Measurements from ENCODE around the gene KRTAP10-11. TPM values are rescaled to one million over a fixed set of nuclear protein-coding genes. Genes with fewer than 3 reads are reported as not detected.

Gene KRTAP10-11
- polyA plus RNA-seq, 2 of the 4 experiments (the other 2 are of a cell fraction): not detected

DNA sequence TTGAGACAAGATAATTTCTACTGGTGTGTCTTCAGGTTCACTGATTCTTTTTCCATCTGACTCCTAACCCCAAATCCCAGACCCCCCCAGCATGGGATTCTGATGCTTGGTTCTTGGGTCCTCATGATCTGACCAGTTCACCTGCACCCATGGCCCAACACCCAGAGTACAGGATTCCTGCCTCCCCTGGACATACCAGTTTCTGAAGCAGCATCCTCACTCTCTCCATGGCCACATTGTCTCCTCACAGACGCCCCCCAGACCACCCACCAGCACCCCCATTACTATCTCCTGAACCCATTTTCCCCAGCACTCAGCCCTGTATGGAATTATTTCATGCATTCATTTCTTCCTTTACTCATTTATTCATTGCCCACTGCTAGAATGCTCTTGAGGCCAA lies 10.7 kb downstream of the KRTAP10-11 start:
- WGBS (ENCODE audit: missing lambda C conversion rate): 11% methylated on average over 1 of the region's 1 CpG
- no peaks in the 10 kb centered on the region for H3K9me3 ChIP-seq
- FAIRE-seq (no peak), DNase-seq (ENCODE audit: low read depth in 1 of 2, low spot score in 1 of 2) (no peak), ATAC-seq (no peak)
- no peak overlapping the region for H3K4me2 ChIP-seq
- ChIA-PET CTCF (no interaction called here), POLR2A (no interaction called here)
- H3K4me1 ChIP-seq: no peaks in the 10 kb centered on the region
- no peak overlapping the region for H3K27ac ChIP-seq
- H3K4me3 ChIP-seq: no peak overlapping the region
- TF ChIP-seq CEBPB (IDR thresholded peaks at IDR 0.05) (no peak), ESRRA (IDR thresholded peaks at IDR 0.05; ENCODE audit: borderline replicate concordance, low read length) (no peak), NFE2L2 (conservative IDR thresholded peaks at IDR 0.05; ENCODE audit: low read length) (no peak), HDAC2 (IDR thresholded peaks at IDR 0.05) (no peak), ZFP36 (IDR thresholded peaks at IDR 0.05; ENCODE audit: borderline replicate concordance, partially characterized antibody) (no peak), CBX8 (IDR thresholded peaks at IDR 0.05) (no peak), FOSB (CRISPR knock-in tag; IDR thresholded peaks at IDR 0.05) (no peak), POLR2AphosphoS2 (conservative IDR thresholded peaks at IDR 0.05; ENCODE audit: low read length) (no peak)
- TF ChIP-seq, protein P1, sequence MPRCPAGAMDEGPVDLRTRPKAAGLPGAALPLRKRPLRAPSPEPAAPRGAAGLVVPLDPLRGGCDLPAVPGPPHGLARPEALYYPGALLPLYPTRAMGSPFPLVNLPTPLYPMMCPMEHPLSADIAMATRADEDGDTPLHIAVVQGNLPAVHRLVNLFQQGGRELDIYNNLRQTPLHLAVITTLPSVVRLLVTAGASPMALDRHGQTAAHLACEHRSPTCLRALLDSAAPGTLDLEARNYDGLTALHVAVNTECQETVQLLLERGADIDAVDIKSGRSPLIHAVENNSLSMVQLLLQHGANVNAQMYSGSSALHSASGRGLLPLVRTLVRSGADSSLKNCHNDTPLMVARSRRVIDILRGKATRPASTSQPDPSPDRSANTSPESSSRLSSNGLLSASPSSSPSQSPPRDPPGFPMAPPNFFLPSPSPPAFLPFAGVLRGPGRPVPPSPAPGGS (IDR thresholded peaks at IDR 0.05): no peak
- TF ChIP-seq, protein P2, sequence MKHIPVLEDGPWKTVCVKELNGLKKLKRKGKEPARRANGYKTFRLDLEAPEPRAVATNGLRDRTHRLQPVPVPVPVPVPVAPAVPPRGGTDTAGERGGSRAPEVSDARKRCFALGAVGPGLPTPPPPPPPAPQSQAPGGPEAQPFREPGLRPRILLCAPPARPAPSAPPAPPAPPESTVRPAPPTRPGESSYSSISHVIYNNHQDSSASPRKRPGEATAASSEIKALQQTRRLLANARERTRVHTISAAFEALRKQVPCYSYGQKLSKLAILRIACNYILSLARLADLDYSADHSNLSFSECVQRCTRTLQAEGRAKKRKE (CRISPR knock-in tag; IDR thresholded peaks at IDR 0.05; ENCODE audit: low read depth): no peak
- TF ChIP-seq, protein P3, sequence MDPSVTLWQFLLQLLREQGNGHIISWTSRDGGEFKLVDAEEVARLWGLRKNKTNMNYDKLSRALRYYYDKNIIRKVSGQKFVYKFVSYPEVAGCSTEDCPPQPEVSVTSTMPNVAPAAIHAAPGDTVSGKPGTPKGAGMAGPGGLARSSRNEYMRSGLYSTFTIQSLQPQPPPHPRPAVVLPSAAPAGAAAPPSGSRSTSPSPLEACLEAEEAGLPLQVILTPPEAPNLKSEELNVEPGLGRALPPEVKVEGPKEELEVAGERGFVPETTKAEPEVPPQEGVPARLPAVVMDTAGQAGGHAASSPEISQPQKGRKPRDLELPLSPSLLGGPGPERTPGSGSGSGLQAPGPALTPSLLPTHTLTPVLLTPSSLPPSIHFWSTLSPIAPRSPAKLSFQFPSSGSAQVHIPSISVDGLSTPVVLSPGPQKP (IDR thresholded peaks at IDR 0.05; ENCODE audit: low read depth, low read length): no peak
- TF ChIP-seq, protein P4, sequence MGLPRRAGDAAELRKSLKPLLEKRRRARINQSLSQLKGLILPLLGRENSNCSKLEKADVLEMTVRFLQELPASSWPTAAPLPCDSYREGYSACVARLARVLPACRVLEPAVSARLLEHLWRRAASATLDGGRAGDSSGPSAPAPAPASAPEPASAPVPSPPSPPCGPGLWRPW (IDR thresholded peaks at IDR 0.05): no peak

DNA sequence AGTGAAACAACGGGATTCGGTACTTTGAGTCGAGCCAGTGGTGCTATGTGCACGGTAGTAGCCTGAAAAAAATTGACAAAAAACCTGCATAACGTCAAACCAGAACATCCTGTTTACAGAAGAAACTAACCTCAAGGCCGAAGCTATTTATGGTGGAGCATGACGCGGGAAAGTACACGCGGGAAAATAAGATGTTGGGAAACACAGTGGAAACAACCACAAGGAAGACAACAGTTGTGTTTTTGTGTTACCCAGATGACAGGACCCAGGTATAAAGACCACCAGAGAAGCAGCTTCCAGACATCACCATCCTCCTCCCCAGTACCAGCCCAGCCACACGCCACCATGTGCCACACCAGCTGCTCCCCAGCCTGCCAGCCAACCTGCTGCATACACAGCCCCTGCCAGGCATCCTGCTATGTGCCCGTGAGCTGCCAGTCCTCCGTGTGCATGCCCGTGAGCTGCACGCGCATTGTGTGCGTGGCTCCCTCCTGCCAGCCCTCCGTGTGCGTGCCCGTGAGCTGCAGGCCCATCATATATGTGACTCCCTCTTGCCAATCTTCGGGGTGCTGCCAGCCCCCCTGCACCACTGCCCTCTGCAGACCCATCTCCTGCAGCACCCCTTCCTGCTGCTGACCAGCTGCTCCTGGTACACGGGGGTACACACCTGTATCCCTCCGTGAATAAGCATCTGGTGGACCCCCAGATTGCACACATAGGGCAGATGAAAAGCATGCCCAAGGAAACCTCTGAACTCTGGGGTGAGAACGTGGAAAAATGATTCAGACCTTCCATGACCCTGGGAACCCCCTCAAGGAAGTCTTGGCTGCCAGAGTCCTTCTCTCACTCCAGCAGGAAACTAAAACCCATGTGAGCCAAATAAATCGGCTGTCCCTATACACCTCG lies 11.7 kb downstream of the KRTAP10-11 start, which contains the start of gene KRTAP12-3:
TSS of gene KRTAP12-3 (plus strand) at position 298 of the 906 bp plus-strand sequence. CDS start at position 346, 48 bp downstream.
- ATAC-seq (no peak), DNase-seq (ENCODE audit: low read depth in 1 of 2, low spot score in 1 of 2) (no peak), FAIRE-seq (no peak)
- Histone ChIP-seq H3K4me3 (no peak within 1 kb of the TSS), H3K9me3 (no peaks in the 10 kb centered on the region), H3K4me1 (no peaks in the 10 kb centered on the region), H3K27ac (no peak within 1 kb of the TSS), H3K4me2 (no peak within 1 kb of the TSS)
- POLR2A ChIA-PET: no interaction called here
- CTCF ChIA-PET: no interaction called here
- TF ChIP-seq RAD21 (conservative IDR thresholded peaks at IDR 0.05 in 1 of 2, IDR thresholded peaks at IDR 0.05 in 1 of 2) (no peak), BHLHE40 (IDR thresholded peaks at IDR 0.05; ENCODE audit: low read depth, low read length) (no peak), MYC (IDR thresholded peaks at IDR 0.05; ENCODE audit: borderline replicate concordance, low read length) (no peak), POLR2AphosphoS2 (conservative IDR thresholded peaks at IDR 0.05; ENCODE audit: low read length) (no peak), SMC3 (IDR thresholded peaks at IDR 0.05) (no peak), EHF (CRISPR knock-in tag; IDR thresholded peaks at IDR 0.05) (no peak), FOSL2 (IDR thresholded peaks at IDR 0.05) (no peak), FOSL2 (CRISPR knock-in tag; IDR thresholded peaks at IDR 0.05) (no peak), TFCP2L1 (CRISPR knock-in tag; IDR thresholded peaks at IDR 0.05) (no peak), EP300 (IDR thresholded peaks at IDR 0.05) (no peak)
- TF ChIP-seq, protein P5, sequence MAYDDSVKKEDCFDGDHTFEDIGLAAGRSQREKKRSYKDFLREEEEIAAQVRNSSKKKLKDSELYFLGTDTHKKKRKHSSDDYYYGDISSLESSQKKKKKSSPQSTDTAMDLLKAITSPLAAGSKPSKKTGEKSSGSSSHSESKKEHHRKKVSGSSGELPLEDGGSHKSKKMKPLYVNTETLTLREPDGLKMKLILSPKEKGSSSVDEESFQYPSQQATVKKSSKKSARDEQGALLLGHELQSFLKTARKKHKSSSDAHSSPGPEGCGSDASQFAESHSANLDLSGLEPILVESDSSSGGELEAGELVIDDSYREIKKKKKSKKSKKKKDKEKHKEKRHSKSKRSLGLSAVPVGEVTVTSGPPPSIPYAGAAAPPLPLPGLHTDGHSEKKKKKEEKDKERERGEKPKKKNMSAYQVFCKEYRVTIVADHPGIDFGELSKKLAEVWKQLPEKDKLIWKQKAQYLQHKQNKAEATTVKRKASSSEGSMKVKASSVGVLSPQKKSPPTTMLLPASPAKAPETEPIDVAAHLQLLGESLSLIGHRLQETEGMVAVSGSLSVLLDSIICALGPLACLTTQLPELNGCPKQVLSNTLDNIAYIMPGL (CRISPR knock-in tag; IDR thresholded peaks at IDR 0.05; ENCODE audit: borderline replicate concordance): no peak
- TF ChIP-seq, protein P6, sequence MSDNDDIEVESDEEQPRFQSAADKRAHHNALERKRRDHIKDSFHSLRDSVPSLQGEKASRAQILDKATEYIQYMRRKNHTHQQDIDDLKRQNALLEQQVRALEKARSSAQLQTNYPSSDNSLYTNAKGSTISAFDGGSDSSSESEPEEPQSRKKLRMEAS (IDR thresholded peaks at IDR 0.05): no peak
- 52% methylated on average over 25 of the region's 26 CpGs for WGBS (ENCODE audit: missing lambda C conversion rate)

Measured in A549 (cell line).